Retinal pigment epithelial cell (primary cell): ENCODE results near the gene SLC2A8.

Source experiments
- DNase-seq: peaks from one replicate; pipeline ENCODE4 v3.0.0-alpha.2; 2010; ENCODE audit warnings: low read depth
- H3K4me3 ChIP-seq: 2 replicates; pipeline ENCODE4 v1.5.1; 2011; ENCODE audit warnings: mild to moderate bottlenecking, low read length, control low read depth, moderate library complexity
- CTCF ChIP-seq: conservative IDR thresholded peaks from 2 replicates; pipeline ENCODE4 v1.5.1; 2011; ENCODE audit warnings: low read depth, low read length, control low read depth, inconsistent platforms

SLC2A8 gene

GRCh38 chr9:127356906-127357305 lies 40.1 kb upstream of the SLC2A8 start:
- DNase-seq: no peak
- TF ChIP-seq CTCF: no peak

GRCh38 chr9:127358023-127358535 lies 38.9 kb upstream of the SLC2A8 start:
- no peak for DNase-seq
- no peak overlapping the region for H3K4me3 ChIP-seq
- TF ChIP-seq CTCF: no peak

More at GRCh38 chr9:127356906-127357305, 40.1 kb upstream of the SLC2A8 start:
- no peak overlapping the region for H3K4me3 ChIP-seq

GRCh38 chr9:127358770-127359169 lies 38.2 kb upstream of the SLC2A8 start:
- H3K4me3 ChIP-seq: no peak overlapping the region
- DNase-seq: no peak
- no peak for TF ChIP-seq CTCF

DNA sequence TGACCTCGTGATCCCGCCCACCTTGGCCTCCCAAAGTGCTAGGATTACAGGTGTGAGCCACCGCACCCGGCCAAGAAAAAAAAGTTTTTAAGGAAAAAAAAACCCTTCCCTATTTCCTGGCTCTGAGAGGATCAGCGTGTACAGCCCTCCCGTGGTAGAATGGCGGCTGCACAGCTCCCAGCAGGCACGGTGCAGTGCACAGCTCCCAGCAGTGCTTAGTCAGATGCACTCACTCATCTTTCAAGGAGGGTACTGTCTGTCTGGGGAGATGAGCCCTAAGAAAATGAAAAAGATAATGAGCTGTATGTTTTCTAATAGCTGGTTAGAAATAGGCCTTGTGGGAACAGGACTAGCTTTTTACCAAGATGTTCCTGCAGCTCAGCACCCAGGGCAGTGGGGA lies 36.7 kb upstream of the SLC2A8 start:
- no peak for DNase-seq
- no peak overlapping the region for H3K4me3 ChIP-seq
- TF ChIP-seq CTCF: no peak

DNA sequence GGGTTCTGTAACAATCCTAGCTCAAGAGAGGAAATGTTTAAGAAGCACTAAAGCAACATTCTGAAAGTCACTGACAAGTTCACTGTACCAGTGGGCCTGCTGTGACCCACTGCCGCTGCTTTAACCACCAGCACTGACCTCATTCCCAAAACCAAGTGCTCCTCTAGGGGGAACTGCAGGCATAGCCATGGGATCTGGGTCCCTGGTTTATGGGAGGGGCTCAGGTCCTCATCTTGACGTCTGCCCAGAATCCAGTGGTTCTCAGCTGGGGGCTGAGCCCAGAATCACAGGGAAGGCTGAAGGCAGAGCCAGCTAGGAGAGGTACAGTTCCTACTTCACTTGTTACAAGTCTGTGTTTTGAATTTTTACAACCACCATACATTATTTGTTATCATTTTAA lies 36.1 kb upstream of the SLC2A8 start:
- no peak for DNase-seq
- no peak overlapping the region for H3K4me3 ChIP-seq
- no peak for TF ChIP-seq CTCF

GRCh38 chr9:127361561-127361960 lies 35.4 kb upstream of the SLC2A8 start:
- no peak overlapping the region for H3K4me3 ChIP-seq
- no peak for TF ChIP-seq CTCF
- DNase-seq: no peak

DNA sequence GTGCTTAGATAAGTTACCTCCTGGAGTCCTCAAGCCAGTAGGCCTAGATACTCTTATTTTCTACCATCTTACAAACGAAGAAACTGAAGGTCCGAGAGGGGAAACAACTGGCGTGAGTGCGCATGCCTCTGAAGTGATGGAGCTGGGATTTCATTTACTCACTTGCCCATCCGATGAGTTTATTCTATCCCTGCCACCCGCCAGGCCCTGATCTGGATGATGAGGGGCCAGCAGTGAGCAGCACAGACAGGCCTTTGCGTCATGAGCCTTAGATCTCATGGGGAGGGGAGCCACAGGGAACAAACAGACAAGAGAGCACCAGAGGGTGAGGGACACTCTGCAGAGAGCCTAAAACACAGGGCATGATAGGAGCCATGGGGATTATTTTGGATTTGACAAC lies 34.1 kb upstream of the SLC2A8 start:
- H3K4me3 ChIP-seq: no peak overlapping the region
- TF ChIP-seq CTCF: no peak
- no peak for DNase-seq
